CD4-positive, alpha-beta memory T cell (primary cell): ENCODE measurements around the gene NEXN. TPM values are rescaled to one million over a fixed set of nuclear protein-coding genes. Genes with fewer than 3 reads are reported as not detected.
A peak's percentile ranks its signal among the peaks of the same experiment; 100 is the strongest.
"Not testable (repeated sequence)": the region's sequence is repeated elsewhere in the genome, so short reads cannot be mapped to it uniquely, and the experiment has no call there.

Experiments
- CTCF ChIA-PET: fragments of 350-600 bp; sonication (Branson Sonifier 250); formaldehyde crosslinking; loops from one replicate; lab custom pipeline; 2021; ENCODE audit warnings: inconsistent platforms; ENCODE audit not compliant: partially characterized antibody; lab: Charles Lee
- POLR2A ChIA-PET: fragments of 350-600 bp; sonication (Branson Sonifier 250); formaldehyde crosslinking; loops from one replicate; lab custom pipeline; 2021; ENCODE audit not compliant: partially characterized antibody; lab: Charles Lee
- DNase-seq, 5 donors: peaks; one replicate each; pipeline versions ENCODE4 v3.0.0 to v3.0.0-alpha.2; 2020 to 2022; ENCODE audit warnings: mixed read lengths in 1 of 5
- H3K27ac ChIP-seq: one replicate; pipeline ENCODE4 v1.7.0; 2013; ENCODE audit warnings: low read depth, low read length
- H3K27me3 ChIP-seq: 2 replicates; pipeline ENCODE4 v1.7.0; 2013; ENCODE audit warnings: mild to moderate bottlenecking, low read length, moderate library complexity; ENCODE audit not compliant: insufficient read depth
- H3K36me3 ChIP-seq: 2 replicates; pipeline ENCODE4 v1.7.0; 2013; ENCODE audit warnings: mild to moderate bottlenecking, low read length, moderate library complexity; ENCODE audit not compliant: insufficient read depth
- H3K4me1 ChIP-seq: 2 replicates; pipeline ENCODE4 v1.7.0; 2013; ENCODE audit warnings: mild to moderate bottlenecking, low read length, moderate library complexity; ENCODE audit not compliant: insufficient read depth
- H3K4me3 ChIP-seq, 2 donors: one replicate each; pipeline ENCODE4 v1.7.0; 2013; ENCODE audit warnings: low read length in 2 of 2, mild to moderate bottlenecking in 1 of 2
- H3K9me3 ChIP-seq, 2 donors: one replicate each; pipeline ENCODE4 v1.7.0; 2013; ENCODE audit warnings: low read length in 2 of 2, control low read depth in 1 of 2; ENCODE audit not compliant: control insufficient read depth in 1 of 2
- H3K27ac Mint-ChIP-seq, 7 donors: one replicate each; pipeline ENCODE4 v1.8.0; 2020 to 2021; ENCODE audit warnings: mixed read lengths in 7 of 7, mild to moderate bottlenecking in 6 of 7, inconsistent platforms in 3 of 7, moderate library complexity in 3 of 7
- H3K27me3 Mint-ChIP-seq, 2 donors: one replicate each; pipeline ENCODE4 v1.8.0; 2020 to 2021; ENCODE audit warnings: mixed read lengths in 2 of 2
- H3K36me3 Mint-ChIP-seq, 2 donors: one replicate each; pipeline ENCODE4 v1.8.0; 2020 to 2021; ENCODE audit warnings: mixed read lengths in 2 of 2, inconsistent platforms in 1 of 2, mild to moderate bottlenecking in 1 of 2
- H3K4me1 Mint-ChIP-seq, 4 donors: one replicate each; pipeline ENCODE4 v1.8.0; 2020 to 2021; ENCODE audit warnings: mixed read lengths in 4 of 4, mild to moderate bottlenecking in 1 of 4
- H3K4me3 Mint-ChIP-seq, 8 donors: one replicate each; pipeline ENCODE4 v1.8.0; 2020 to 2021; ENCODE audit warnings: mixed read lengths in 8 of 8, mild to moderate bottlenecking in 7 of 8, moderate library complexity in 6 of 8, inconsistent platforms in 3 of 8
- H3K9me3 Mint-ChIP-seq, 8 donors: one replicate each; pipeline ENCODE4 v1.8.0; 2020 to 2021; ENCODE audit warnings: mixed read lengths in 8 of 8, mild to moderate bottlenecking in 5 of 8, inconsistent platforms in 3 of 8, moderate library complexity in 1 of 8
- intact Hi-C: fragments of 100-400 bp; cut with micrococcal nuclease; formaldehyde crosslinking; loops from one replicate; pipeline ENCODE4 v1.15.1; 2023
- polyA plus RNA-seq, 2 donors: library from polyadenylated mRNA; unstranded; fragments of 300-500 nt; fragmentation: Illumina TruSeq; gene quantifications; one replicate each; pipeline ENCODE4 v1.2.3, GENCODE V29; 2021
- total RNA-seq, 2 experiments: library from RNA; stranded (reverse); gene quantifications; one replicate each; pipeline ENCODE4 v1.2.3, GENCODE V29; 2021

The NEXN gene
- total and polyA plus RNA-seq, 4 experiments from 2014 or later, result 0.31 to 0.67 (median 0.52) TPM

DNA sequence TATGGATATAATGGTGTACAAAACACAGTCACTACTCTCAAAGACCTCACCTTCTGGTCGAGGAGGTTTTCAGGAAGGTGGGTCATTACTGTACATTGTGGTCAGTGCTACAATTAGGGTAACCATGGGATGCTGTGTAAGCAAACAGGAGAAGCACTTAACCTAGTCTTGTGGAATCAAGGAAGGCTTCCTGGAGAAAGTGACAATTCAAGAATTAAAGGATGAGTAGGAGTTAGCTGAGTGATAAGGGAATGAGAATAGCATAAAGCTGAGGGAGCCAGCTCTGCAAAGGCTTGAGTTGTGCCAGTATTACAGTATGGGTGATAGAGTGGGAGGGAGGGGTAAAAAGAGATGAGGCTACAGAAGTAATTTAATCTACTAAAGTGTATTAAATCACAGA lies 17.2 kb downstream of the NEXN start:
- Mint-ChIP-seq H3K4me1 (no peaks in the 10 kb centered on the region), H3K27ac (peak overlapping the region in 2 of 7 donors; percentile 0 to 5), H3K4me3 (no peak overlapping the region), H3K27me3 (no peaks in the 10 kb centered on the region), H3K36me3 (no peaks in the 10 kb centered on the region), H3K9me3 (no peaks in the 10 kb centered on the region)
- H3K27me3 ChIP-seq, result no peaks in the 10 kb centered on the region
- no peak overlapping the region for H3K4me3 ChIP-seq
- ChIA-PET CTCF (no interaction called here), POLR2A (no interaction called here)
- H3K36me3 ChIP-seq, result no peaks in the 10 kb centered on the region
- H3K4me1 ChIP-seq, result no peaks in the 10 kb centered on the region
- no peak for DNase-seq
- no peak overlapping the region for H3K27ac ChIP-seq
- H3K9me3 ChIP-seq, result no peaks in the 10 kb centered on the region
- intact Hi-C loops, result no loop called here

DNA sequence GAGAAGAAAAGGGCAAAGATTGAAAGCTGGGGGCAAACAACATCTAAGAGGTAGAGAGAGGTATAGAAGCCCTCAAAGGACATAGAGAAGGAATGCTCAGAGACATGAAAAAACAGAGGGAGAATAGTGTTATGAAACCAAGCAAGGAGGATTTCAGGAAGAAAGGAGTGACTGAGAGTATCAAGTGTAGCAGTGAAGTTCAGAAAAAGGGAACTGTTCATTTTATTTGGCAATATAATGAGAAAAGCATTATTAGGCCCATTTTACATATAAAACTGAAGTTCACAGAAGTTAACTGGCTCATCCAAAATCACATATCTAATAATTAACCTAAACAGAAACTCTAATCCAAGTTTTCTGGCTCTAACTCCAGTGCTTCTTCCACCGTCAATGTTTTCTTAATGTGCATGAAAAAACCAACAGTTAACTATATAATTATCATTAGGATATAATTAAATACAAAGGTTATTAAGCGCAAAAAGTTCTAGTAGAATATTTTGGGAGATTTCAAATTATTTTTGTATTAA lies 17.7 kb downstream of the NEXN start:
- Histone ChIP-seq H3K27ac (no peak overlapping the region), H3K4me3 (no peak overlapping the region), H3K36me3 (no peaks in the 10 kb centered on the region), H3K9me3 (no peaks in the 10 kb centered on the region), H3K27me3 (no peaks in the 10 kb centered on the region), H3K4me1 (no peaks in the 10 kb centered on the region)
- no peaks in the 10 kb centered on the region for H3K4me1 Mint-ChIP-seq
- no peak for DNase-seq
- H3K27ac Mint-ChIP-seq, result peak overlapping the region in 2 of 7 donors; percentile 0 to 5
- no peaks in the 10 kb centered on the region for H3K36me3 Mint-ChIP-seq
- intact Hi-C loops, result no loop called here
- no peaks in the 10 kb centered on the region for H3K27me3 Mint-ChIP-seq
- no peak overlapping the region for H3K4me3 Mint-ChIP-seq
- ChIA-PET POLR2A (no interaction called here), CTCF (no interaction called here)
- H3K9me3 Mint-ChIP-seq, result no peaks in the 10 kb centered on the region

DNA sequence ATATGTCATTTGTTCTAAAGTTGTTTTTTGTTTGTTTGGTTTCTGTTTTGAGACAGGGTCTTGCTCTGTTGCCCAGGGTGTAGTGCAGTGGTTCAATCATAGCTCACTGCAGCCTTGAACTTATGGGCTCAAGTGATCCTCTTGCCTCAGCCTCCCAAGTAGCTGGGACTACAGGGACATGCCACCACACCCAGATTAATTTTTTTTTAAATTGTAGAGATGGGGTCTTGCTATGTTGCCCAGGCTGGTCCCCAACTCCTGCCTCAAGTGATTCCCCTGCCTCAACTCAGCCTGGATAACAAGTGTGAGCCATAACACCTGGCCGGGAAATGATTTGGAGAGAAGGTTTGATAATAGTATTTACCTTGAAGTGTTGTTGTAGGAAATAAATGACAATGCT lies 18.2 kb downstream of the NEXN start:
- CTCF ChIA-PET, result no interaction called here
- POLR2A ChIA-PET, result no interaction called here
- H3K4me1 Mint-ChIP-seq, result no peaks in the 10 kb centered on the region
- H3K27me3 Mint-ChIP-seq, result no peaks in the 10 kb centered on the region
- Histone ChIP-seq H3K4me1 (no peaks in the 10 kb centered on the region), H3K27me3 (no peaks in the 10 kb centered on the region), H3K4me3 (no peak overlapping the region), H3K9me3 (no peaks in the 10 kb centered on the region), H3K27ac (no peak overlapping the region), H3K36me3 (no peaks in the 10 kb centered on the region)
- H3K9me3 Mint-ChIP-seq, result no peaks in the 10 kb centered on the region
- no peak overlapping the region for H3K4me3 Mint-ChIP-seq
- H3K36me3 Mint-ChIP-seq, result no peaks in the 10 kb centered on the region
- intact Hi-C loops, result no loop called here
- DNase-seq, result no peak
- no peak overlapping the region for H3K27ac Mint-ChIP-seq

DNA sequence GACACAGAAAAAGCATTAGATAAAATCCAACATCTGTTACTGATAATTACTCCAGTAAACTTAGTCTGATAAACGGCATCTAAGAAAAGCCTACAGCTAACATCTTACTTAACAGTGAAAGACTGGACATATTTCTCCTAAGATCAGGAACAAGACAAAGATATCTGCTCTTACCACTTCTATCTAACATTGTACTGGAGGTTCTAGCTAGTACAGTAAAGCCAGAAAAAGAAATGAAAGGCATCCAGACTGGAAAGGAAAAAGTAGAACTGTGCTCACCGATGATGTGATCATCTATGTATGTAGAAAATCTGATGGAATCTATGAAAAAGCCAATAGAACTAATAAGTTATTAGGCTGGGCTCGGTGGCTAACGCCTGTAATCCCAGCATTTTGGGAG lies 21.7 kb downstream of the NEXN start:
- POLR2A ChIA-PET, result no interaction called here
- no peaks in the 10 kb centered on the region for H3K36me3 Mint-ChIP-seq
- Histone ChIP-seq H3K4me1 (no peaks in the 10 kb centered on the region), H3K27me3 (no peaks in the 10 kb centered on the region), H3K9me3 (no peaks in the 10 kb centered on the region), H3K4me3 (no peak overlapping the region), H3K36me3 (no peaks in the 10 kb centered on the region), H3K27ac (no peak overlapping the region)
- no peaks in the 10 kb centered on the region for H3K9me3 Mint-ChIP-seq
- H3K4me3 Mint-ChIP-seq, result no peak overlapping the region
- H3K27ac Mint-ChIP-seq, result no peak overlapping the region
- DNase-seq, result no peak
- H3K4me1 Mint-ChIP-seq, result peaks cover 0 to 1% (median 0%) of the 10 kb centered on the region in 4 donors
- H3K27me3 Mint-ChIP-seq, result no peaks in the 10 kb centered on the region
- CTCF ChIA-PET, result no interaction called here
- intact Hi-C loops, result no loop called here

DNA sequence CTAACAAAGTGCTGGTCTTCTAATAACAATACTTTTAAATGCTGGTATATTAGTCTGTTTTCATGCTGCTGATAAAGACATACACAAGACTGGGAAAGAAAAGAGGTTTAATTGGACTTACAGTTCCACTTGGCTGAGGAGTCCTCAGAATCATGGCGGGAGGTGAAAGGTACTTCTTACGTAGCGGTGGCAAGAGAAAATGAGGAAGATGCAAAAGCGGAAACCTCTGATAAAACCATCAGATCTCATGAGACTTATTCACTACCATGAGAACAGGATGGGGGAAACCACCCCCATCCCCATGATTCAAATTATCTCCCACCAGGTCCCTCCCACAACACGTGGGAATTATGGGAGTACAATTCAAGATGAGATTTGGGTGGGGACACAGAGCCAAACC lies 30.5 kb downstream of the NEXN start:
- CTCF ChIA-PET, H3K27me3 ChIP-seq, DNase-seq, H3K9me3 ChIP-seq, H3K27me3 Mint-ChIP-seq, H3K36me3 Mint-ChIP-seq, intact Hi-C loops, POLR2A ChIA-PET, H3K4me3 Mint-ChIP-seq, H3K4me1 Mint-ChIP-seq, H3K36me3 ChIP-seq, H3K4me3 ChIP-seq, H3K9me3 Mint-ChIP-seq, H3K27ac ChIP-seq, H3K4me1 ChIP-seq: not testable (repeated sequence)
- H3K27ac Mint-ChIP-seq, result peak overlapping the region in 1 of 7 donors; percentile 0

DNA sequence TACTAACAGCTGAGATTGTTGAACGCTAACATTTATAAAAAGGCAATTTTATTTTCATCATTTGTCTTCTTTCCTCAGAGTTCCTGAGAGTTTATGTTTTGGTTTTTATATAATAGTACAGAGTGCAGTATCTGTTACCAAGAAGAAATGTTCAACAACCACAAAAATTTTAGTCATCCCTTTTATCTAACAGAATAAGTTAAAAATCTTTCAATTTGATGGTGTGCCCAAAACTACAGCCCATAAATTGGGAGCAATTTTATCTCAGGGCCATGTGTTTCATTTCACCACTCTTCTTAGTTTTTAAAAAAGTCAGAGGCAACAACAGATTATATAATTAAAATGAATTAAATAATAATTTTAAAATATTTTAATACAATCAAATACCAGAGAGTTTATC lies 37.1 kb downstream of the NEXN start:
- Mint-ChIP-seq H3K4me3 (peak overlapping the region in 1 of 8 donors; percentile 10), H3K27ac (no peak overlapping the region), H3K27me3 (peaks cover 0 to 2% of the 10 kb centered on the region in 2 donors), H3K9me3 (no peaks in the 10 kb centered on the region), H3K36me3 (peaks cover 0 to 3% of the 10 kb centered on the region in 2 donors), H3K4me1 (peaks cover 5 to 11% (median 9%) of the 10 kb centered on the region in 4 donors)
- no peaks in the 10 kb centered on the region for H3K36me3 ChIP-seq
- H3K27ac ChIP-seq, result no peak overlapping the region
- H3K9me3 ChIP-seq, result no peaks in the 10 kb centered on the region
- H3K4me1 ChIP-seq, result peaks cover 5% of the 10 kb centered on the region
- H3K27me3 ChIP-seq, result no peaks in the 10 kb centered on the region
- CTCF ChIA-PET, result no interaction called here
- no peak for DNase-seq
- POLR2A ChIA-PET, result no interaction called here
- no peak overlapping the region for H3K4me3 ChIP-seq
- intact Hi-C loops, result no loop called here

DNA sequence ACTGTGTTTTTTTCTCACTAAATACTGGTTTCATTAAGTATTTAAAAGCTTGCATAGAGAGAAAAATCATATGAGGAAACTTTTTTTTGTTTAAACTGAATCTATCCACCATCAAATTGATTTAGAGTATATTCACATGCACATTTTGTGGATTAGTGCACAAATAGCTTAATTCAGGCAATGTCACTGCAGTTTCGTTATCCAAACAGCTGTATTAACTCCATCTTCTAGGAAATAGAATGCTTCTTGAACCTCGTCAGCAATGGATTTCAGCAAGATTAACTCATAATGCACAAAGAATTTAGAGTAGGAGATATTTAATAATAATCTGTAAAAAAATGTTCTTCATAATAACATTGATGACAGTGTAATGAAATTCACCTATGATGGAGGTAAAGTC lies 37.5 kb downstream of the NEXN start:
- no peaks in the 10 kb centered on the region for H3K27me3 ChIP-seq
- no peak overlapping the region for H3K27ac ChIP-seq
- no peak overlapping the region for H3K4me3 ChIP-seq
- ChIA-PET CTCF (no interaction called here), POLR2A (no interaction called here)
- Mint-ChIP-seq H3K4me3 (peak overlapping the region in 5 of 8 donors; percentile 72 to 89 (median 85)), H3K4me1 (peaks cover 5 to 11% (median 9%) of the 10 kb centered on the region in 4 donors), H3K27ac (no peak overlapping the region), H3K9me3 (no peaks in the 10 kb centered on the region), H3K36me3 (peaks cover 0 to 5% of the 10 kb centered on the region in 2 donors), H3K27me3 (peaks cover 0 to 2% of the 10 kb centered on the region in 2 donors)
- intact Hi-C loops, result no loop called here
- no peaks in the 10 kb centered on the region for H3K9me3 ChIP-seq
- no peaks in the 10 kb centered on the region for H3K36me3 ChIP-seq
- peaks cover 5% of the 10 kb centered on the region for H3K4me1 ChIP-seq
- no peak for DNase-seq
